K562 (cell line): ENCODE results near the gene MGA. TPM values are rescaled to one million over a fixed set of nuclear protein-coding genes. Genes with fewer than 3 reads are reported as not detected.

Experiments
- ATAC-seq: fragments of 200-7000 bp; cut with Tn5 transposase; 3 replicates; pipeline ENCODE4 v1.9.1; 2020; ENCODE audit warnings: moderate library complexity
- BruUV-seq: library from RNA; stranded (reverse); fragments of 400-500 nt; replicated peaks from 2 replicates; lab custom pipeline; 2021; lab: Mats Ljungman, UMichigan
- CTCF ChIA-PET: fragments of 300-600 bp; formaldehyde crosslinking; extraction: SDS; loops from one replicate; lab custom pipeline; 2021; ENCODE audit warnings: low intra/inter-chr PET ratio; lab: Yijun Ruan, JAX
- POLR2A ChIA-PET: fragments of 300-600, 350-650 bp; sonication (Branson Sonifier 250); formaldehyde crosslinking; extraction: SDS; loops from one replicate; lab custom pipeline; 2021; ENCODE audit warnings: antibody characterized with exemption, inconsistent platforms; lab: Yijun Ruan, JAX
- DNase-seq, 4 experiments: peaks; one replicate each; pipeline versions ENCODE4 v3.0.0 to v3.0.0-alpha.2; 2011 to 2018; ENCODE audit warnings: low spot score in 3 of 4, mixed read lengths in 3 of 4; ENCODE audit errors: extremely low read depth in 1 of 4
- FAIRE-seq: peaks from 2 replicates; lab custom pipeline; 2011; peaks lifted over from hg19 to GRCh38; lab: Jason Lieb, UNC
- H2AFZ ChIP-seq: 2 replicates; pipeline ENCODE4 v1.6.0; 2011; ENCODE audit warnings: low read depth, low read length, control low read depth, inconsistent platforms
- H3K27ac ChIP-seq: fragments of 200-600 bp; 3 replicates; pipeline ENCODE4 v1.8.0; 2011; ENCODE audit warnings: low read depth, mild to moderate bottlenecking, control low read depth, inconsistent platforms, low read length, moderate library complexity, mixed read lengths; ENCODE audit errors: extremely low read depth
- H3K27me3 ChIP-seq, 2 experiments: fragments of 300-600 bp in 1 of 2; 2 replicates in 1 of 2; 3 replicates in 1 of 2; pipeline versions ENCODE4 v1.6.0 to v1.8.0; 2011; ENCODE audit warnings: inconsistent platforms in 2 of 2, low read length in 2 of 2, mild to moderate bottlenecking in 1 of 2, mixed read lengths in 1 of 2, moderate library complexity in 1 of 2; ENCODE audit not compliant: control insufficient read depth in 2 of 2, insufficient read depth in 2 of 2
- H3K36me3 ChIP-seq: fragments of 300-600 bp; 3 replicates; pipeline ENCODE4 v1.8.0; 2011; ENCODE audit warnings: mild to moderate bottlenecking, low read length, inconsistent platforms; ENCODE audit not compliant: control insufficient read depth, insufficient read depth
- H3K4me1 ChIP-seq, 2 experiments: fragments of 200-600 bp in 1 of 2; replicated peaks in 1 of 2; 2 replicates in 1 of 2; 3 replicates in 1 of 2; pipeline versions ENCODE4 v1.5.1 to v1.8.0; 2011; ENCODE audit warnings: inconsistent platforms in 2 of 2, low read length in 2 of 2, mild to moderate bottlenecking in 1 of 2, mixed read lengths in 1 of 2, moderate library complexity in 1 of 2; ENCODE audit not compliant: control insufficient read depth in 2 of 2, insufficient read depth in 2 of 2
- H3K4me2 ChIP-seq: 2 replicates; pipeline ENCODE4 v1.6.1; 2011; ENCODE audit warnings: low read length, control low read depth, inconsistent platforms, mixed read lengths; ENCODE audit not compliant: insufficient read depth
- H3K4me3 ChIP-seq: fragments of 200-600 bp; sonication (generic), shearing (Covaris generic); 2 replicates; pipeline ENCODE4 v1.5.1; 2016; ENCODE audit warnings: control low read depth, inconsistent platforms
- H3K79me2 ChIP-seq: fragments of 200-600 bp; 3 replicates; pipeline ENCODE4 v1.8.0; 2011; ENCODE audit warnings: low read length, inconsistent platforms; ENCODE audit not compliant: control insufficient read depth, insufficient read depth
- H3K9ac ChIP-seq, 2 experiments: 2 replicates each; pipeline versions ENCODE4 v1.6.0 to v1.6.1; 2011; ENCODE audit warnings: low read depth in 2 of 2, low read length in 2 of 2, control low read depth in 1 of 2, inconsistent platforms in 1 of 2, mild to moderate bottlenecking in 1 of 2, mixed read lengths in 1 of 2; ENCODE audit not compliant: insufficient read depth in 1 of 2
- H3K9me1 ChIP-seq: one replicate; pipeline ENCODE4 v1.6.0; 2011; ENCODE audit warnings: inconsistent platforms, mild to moderate bottlenecking, low read length, moderate library complexity; ENCODE audit not compliant: control insufficient read depth, insufficient read depth
- H3K9me3 ChIP-seq: replicated peaks from 2 replicates; pipeline ENCODE4 v1.5.1; 2011; ENCODE audit warnings: low read depth, low read length, inconsistent platforms; ENCODE audit not compliant: control insufficient read depth, insufficient read depth
- H4K20me1 ChIP-seq: replicated peaks from 2 replicates; pipeline ENCODE4 v1.6.1; 2011; ENCODE audit warnings: low read length, inconsistent platforms, mixed read lengths; ENCODE audit not compliant: control insufficient read depth, insufficient read depth
- KLF1 ChIP-seq: fragments of 450-650 bp; IDR thresholded peaks from 2 replicates; pipeline ENCODE4 v1.6.1; 2016; ENCODE audit warnings: missing genetic modification characterization, missing compliant biosample characterization
- MAFG ChIP-seq: fragments of 450-650 bp; conservative IDR thresholded peaks from 2 replicates; pipeline ENCODE4 v1.6.1; 2016; ENCODE audit warnings: missing genetic modification characterization, missing compliant biosample characterization
- PHF21A ChIP-seq: fragments of 450-650 bp; IDR thresholded peaks from 2 replicates; pipeline ENCODE4 v1.6.1; 2017; ENCODE audit warnings: low read depth, borderline replicate concordance
- SMARCE1 ChIP-seq: fragments of 450-650 bp; IDR thresholded peaks from 2 replicates; pipeline ENCODE4 v1.7.1; 2016; ENCODE audit warnings: mild to moderate bottlenecking
- SNRNP70 ChIP-seq: fragments of 200-400 bp; formaldehyde crosslinking; optimal IDR thresholded peaks from 2 replicates; pipeline ENCODE3; 2017; ENCODE audit warnings: low read depth, low read length
- STAT5B ChIP-seq: fragments of 250-450 bp; sonication (Bioruptor Pico); IDR thresholded peaks from 2 replicates; pipeline ENCODE4 v1.8.0; 2021; ENCODE audit warnings: mild to moderate bottlenecking, inconsistent platforms
- TOE1 ChIP-seq, 2 experiments: fragments of 450-650 bp in 1 of 2; sonication (generic) in 1 of 2; formaldehyde crosslinking in 1 of 2; IDR thresholded peaks; 2 replicates each; pipeline versions ENCODE4 v1.7.1 to v1.8.0; 2016 to 2022; ENCODE audit warnings: borderline replicate concordance in 2 of 2, mild to moderate bottlenecking in 2 of 2, antibody characterized with exemption in 1 of 2, inconsistent platforms in 1 of 2, low read depth in 1 of 2, missing genetic modification reagents in 1 of 2, moderate library complexity in 1 of 2
- ZBTB40 ChIP-seq, 2 experiments: fragments of 450-650 bp in 1 of 2; sonication (generic) in 1 of 2; formaldehyde crosslinking in 1 of 2; IDR thresholded peaks; 2 replicates each; pipeline versions ENCODE4 v1.7.1 to v1.9.0; 2016 to 2022; ENCODE audit warnings: inconsistent platforms in 1 of 2, mild to moderate bottlenecking in 1 of 2, missing genetic modification reagents in 1 of 2
- ZNF324 ChIP-seq: fragments of 250-450 bp; sonication (Bioruptor Pico); IDR thresholded peaks from 2 replicates; pipeline ENCODE4 v1.4.0; 2020; ENCODE audit warnings: mild to moderate bottlenecking
- WGBS: fragments of 100-300 bp; shearing (Covaris generic); methylation state at CpG from one replicate; pipeline ENCODE4 v1.1.6; 2016; ENCODE audit warnings: low coverage, mixed read lengths; ENCODE audit not compliant: insufficient coverage; ENCODE audit errors: missing lambda C conversion rate; 5-methylcytosine and 5-hydroxymethylcytosine counted together
- in situ Hi-C: fragments of 300-500 bp; cut with MboI; formaldehyde crosslinking; loops from 4 replicates; pipeline ENCODE4 v1.15.0; 2018; ENCODE audit warnings: inconsistent platforms, mixed read lengths
- intact Hi-C: fragments of 100-400 bp; cut with micrococcal nuclease; formaldehyde crosslinking; loops from 2 replicates; pipeline ENCODE4 v1.14.2; 2022
- polyA plus RNA-seq, 8 experiments: library from polyadenylated mRNA; depleted of rRNA in 4 of 8; stranded (reverse) in 5 of 8; unstranded in 3 of 8; fragments of >200 nt; fragmentation: Nextera tagmentation in 2 of 8; fragmentation: Illumina TruSeq in 1 of 8; extraction: Ambion mirVana in 2 of 8; extraction: Trizol in 1 of 8; gene quantifications; 2 replicates each; pipeline versions ENCODE4 v1.2.1 to v1.2.3, GENCODE V29; 2011 to 2014; ENCODE audit warnings: inconsistent platforms in 1 of 8, missing spikeins in 1 of 8
- total RNA-seq, 7 experiments: library from RNA; depleted of rRNA in 6 of 7; stranded (reverse); fragments of >200 nt in 6 of 7; fragmentation: Illumina TruSeq in 2 of 7; extraction: Trizol in 2 of 7; gene quantifications; 2 replicates each; pipeline versions ENCODE4 v1.2.1 to v1.2.3, GENCODE V29; 2011 to 2021; ENCODE audit warnings: low replicate concordance in 1 of 7
- TF ChIP-seq, protein P1 (sequence below): sonication (generic); formaldehyde crosslinking; IDR thresholded peaks from 2 replicates; pipeline ENCODE4 v1.8.0; 2022; ENCODE audit warnings: missing genetic modification reagents, mild to moderate bottlenecking, moderate library complexity, borderline replicate concordance

Gene MGA
- total and polyA plus RNA-seq, 9 of the 15 experiments (the other 6 are each of a cell fraction or from before 2014, with no cell fraction given), result 4.7 to 56.1 (median 21.1) TPM

DNA sequence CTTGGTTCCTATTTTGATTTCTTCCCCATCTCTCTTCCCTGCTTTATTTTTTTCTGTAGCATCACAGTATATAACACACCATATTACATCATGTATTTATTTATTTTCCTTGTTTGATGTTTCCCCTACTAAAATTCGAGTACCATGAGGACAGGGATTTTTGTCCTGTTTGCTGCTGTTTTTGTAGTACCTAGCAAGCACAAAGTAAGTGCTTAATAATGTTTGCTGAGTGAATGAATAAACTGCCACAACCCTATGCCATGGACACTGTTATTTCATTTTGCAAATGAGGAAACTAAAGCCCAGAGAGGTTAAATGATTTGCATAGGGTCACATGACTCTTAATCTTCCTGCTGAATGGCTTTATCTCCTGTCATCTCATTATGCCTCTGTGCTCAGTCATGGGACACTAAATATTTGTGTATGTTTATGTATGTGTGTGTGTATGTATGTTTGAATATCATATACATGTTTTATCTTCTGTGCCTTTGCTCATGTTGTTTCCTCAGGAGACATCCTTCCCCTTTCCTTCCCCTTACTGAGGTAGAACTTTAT, 26.1 kb upstream of the MGA start:
- H4K20me1 ChIP-seq, result no peaks in the 10 kb centered on the region
- H3K36me3 ChIP-seq, result no peaks in the 10 kb centered on the region
- H3K4me1 ChIP-seq, result peaks cover 2 to 10% of the 10 kb centered on the region in 2 experiments; a peak in 2 of 5 replicates
- no peak overlapping the region for H3K4me2 ChIP-seq
- in situ Hi-C loops, result no loop called here
- BruUV-seq, result no TSS peak
- H3K27ac ChIP-seq, result no peak overlapping the region
- POLR2A ChIA-PET, result interaction anchor here (0.5 to 1.1 kb wide), 3 partner anchors 8 to 955 kb away, joined by 3 to 4 read pairs (median 3); no protein-coding TSS in a partner anchor
- no peaks in the 10 kb centered on the region for H3K27me3 ChIP-seq
- FAIRE-seq (peak; percentile 29), ATAC-seq (peak; percentile 32; the same call in 1 of the 3 replicates), DNase-seq (no peak)
- H3K9me3 ChIP-seq, result no peaks in the 10 kb centered on the region
- no peak overlapping the region for H2AFZ ChIP-seq
- CTCF ChIA-PET, result no interaction called here
- no peak overlapping the region for H3K9ac ChIP-seq
- 0% methylated on average over 1 of the region's 1 CpG for WGBS
- H3K79me2 ChIP-seq, result no peaks in the 10 kb centered on the region
- H3K9me1 ChIP-seq, result no peaks in the 10 kb centered on the region
- intact Hi-C loops, result no loop called here
- H3K4me3 ChIP-seq, result no peak overlapping the region
- TF ChIP-seq STAT5B (CRISPR knock-in tag), result no peak
- TF ChIP-seq ZNF324 (CRISPR knock-in tag), result no peak
- TF ChIP-seq, protein P1, sequence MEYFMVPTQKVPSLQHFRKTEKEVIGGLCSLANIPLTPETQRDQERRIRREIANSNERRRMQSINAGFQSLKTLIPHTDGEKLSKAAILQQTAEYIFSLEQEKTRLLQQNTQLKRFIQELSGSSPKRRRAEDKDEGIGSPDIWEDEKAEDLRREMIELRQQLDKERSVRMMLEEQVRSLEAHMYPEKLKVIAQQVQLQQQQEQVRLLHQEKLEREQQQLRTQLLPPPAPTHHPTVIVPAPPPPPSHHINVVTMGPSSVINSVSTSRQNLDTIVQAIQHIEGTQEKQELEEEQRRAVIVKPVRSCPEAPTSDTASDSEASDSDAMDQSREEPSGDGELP (CRISPR knock-in tag), result no peak
- TF ChIP-seq SMARCE1, result peak; percentile 17; the same call in 1 of the 2 replicates
- no peak for TF ChIP-seq PHF21A
- peak; percentile 31; the same call in 1 of the 2 replicates for TF ChIP-seq MAFG (tag)
- peak; percentile 95 for TF ChIP-seq TOE1 (IDR thresholded peaks at IDR 0.05; ENCODE audit: borderline replicate concordance)
- TF ChIP-seq TOE1 (CRISPR knock-in tag; IDR thresholded peaks at IDR 0.05; ENCODE audit: borderline replicate concordance, low read depth), result no peak
- TF ChIP-seq ZBTB40 (IDR thresholded peaks at IDR 0.05), result no peak; the same call in 1 of the 2 replicates
- TF ChIP-seq ZBTB40 (CRISPR knock-in tag; IDR thresholded peaks at IDR 0.05), result no peak
- TF ChIP-seq KLF1 (tag), result no peak
- TF ChIP-seq SNRNP70, result no peak
